Mucosa of stomach (tissue), 1 donor: Measurements from ENCODE around the gene MAGEA9.
"Not testable (repeated sequence)": the region's sequence is repeated elsewhere in the genome, so short reads cannot be mapped to it uniquely, and the experiment has no call there.

Source experiments
- H3K27me3 ChIP-seq: one replicate; pipeline ENCODE4 v1.7.0; 2013; ENCODE audit warnings: mild to moderate bottlenecking, low read length; ENCODE audit not compliant: control insufficient read depth, insufficient read depth
- H3K36me3 ChIP-seq: one replicate; pipeline ENCODE4 v1.7.0; 2013; ENCODE audit warnings: low read length; ENCODE audit not compliant: control insufficient read depth, insufficient read depth
- H3K4me1 ChIP-seq: one replicate; pipeline ENCODE4 v1.7.0; 2013; ENCODE audit warnings: mild to moderate bottlenecking, low read length; ENCODE audit not compliant: control insufficient read depth, insufficient read depth
- H3K4me3 ChIP-seq: one replicate; pipeline ENCODE4 v1.7.0; 2013; ENCODE audit warnings: low read length
- H3K9ac ChIP-seq: one replicate; pipeline ENCODE4 v1.7.0; 2013; ENCODE audit warnings: mild to moderate bottlenecking, low read length, moderate library complexity
- H3K9me3 ChIP-seq: one replicate; pipeline ENCODE4 v1.7.0; 2013; ENCODE audit warnings: mild to moderate bottlenecking, low read length, moderate library complexity; ENCODE audit not compliant: control insufficient read depth
- donor health status: Pancreatic carcinoma.

MAGEA9 gene

DNA sequence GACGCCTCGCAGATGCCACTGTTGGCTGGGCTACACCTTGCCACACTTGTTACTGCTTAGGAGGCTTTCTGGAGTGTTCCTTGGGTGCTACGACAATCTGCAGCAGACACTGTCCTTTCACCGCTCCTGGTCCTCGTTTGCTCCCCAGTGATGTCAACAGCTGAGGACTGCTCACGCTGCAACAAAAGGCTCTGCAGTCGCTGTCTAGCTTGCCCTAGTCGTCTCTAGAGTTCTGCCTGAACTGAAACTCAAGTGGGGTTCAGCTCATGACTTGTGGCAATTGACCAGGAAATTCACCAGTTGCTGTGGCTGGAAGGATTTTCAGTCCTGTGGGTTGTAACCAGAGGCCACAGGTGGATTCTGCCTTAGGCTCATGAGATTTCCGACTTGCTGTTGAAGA, 8.7 kb upstream of the MAGEA9 start:
- H3K4me3 ChIP-seq, H3K36me3 ChIP-seq, H3K27me3 ChIP-seq, H3K4me1 ChIP-seq, H3K9ac ChIP-seq, H3K9me3 ChIP-seq: not testable (repeated sequence)

DNA sequence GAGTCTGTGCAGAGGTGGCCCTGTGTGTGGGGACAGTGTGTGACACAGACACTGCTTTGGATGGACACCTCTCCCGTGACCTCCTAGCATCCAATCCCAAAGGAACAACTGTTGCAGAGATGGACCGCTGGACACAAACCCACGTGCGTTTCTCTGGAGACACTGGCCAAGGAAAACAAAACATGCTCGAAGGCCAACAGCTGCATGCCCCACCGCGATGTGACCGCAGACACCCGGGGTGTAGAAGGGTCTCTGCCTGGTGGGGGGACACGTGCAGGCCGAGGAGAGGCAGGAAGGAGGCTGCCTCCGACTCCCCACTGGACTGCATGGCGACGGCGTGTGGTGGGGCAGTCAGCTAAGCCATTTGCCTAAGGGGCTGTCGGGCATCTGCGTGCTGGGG, 8.0 kb upstream of the MAGEA9 start, which contains the start of gene HSFX1:
Gene HSFX1 (plus strand): TSS at position 301 of the 400 bp plus-strand sequence. CDS start 614 bp downstream, outside the sequence.
- not testable (repeated sequence) for H3K27me3 ChIP-seq, H3K9ac ChIP-seq, H3K4me3 ChIP-seq, H3K36me3 ChIP-seq, H3K4me1 ChIP-seq, H3K9me3 ChIP-seq

DNA sequence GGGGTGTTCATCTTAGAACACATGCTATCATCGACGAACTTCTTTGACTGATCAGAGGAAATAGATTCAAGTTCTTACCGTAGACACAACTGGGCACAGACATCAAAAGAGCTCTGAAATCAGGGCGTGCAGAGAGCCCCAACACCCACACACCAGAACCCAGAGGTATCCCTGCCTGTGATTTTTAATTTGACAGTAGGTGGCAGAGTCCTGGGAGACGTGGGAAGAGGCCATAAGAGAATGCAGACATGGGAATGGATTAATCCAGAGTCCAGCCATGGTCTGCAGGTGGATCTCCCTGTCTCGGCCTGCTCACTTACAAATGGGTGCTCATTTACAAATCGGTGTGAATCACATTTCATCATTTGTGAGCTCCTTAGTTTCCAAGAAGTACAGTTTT, 3.7 kb upstream of the MAGEA9 start:
- not testable (repeated sequence) for H3K9ac ChIP-seq, H3K27me3 ChIP-seq, H3K4me3 ChIP-seq, H3K4me1 ChIP-seq, H3K9me3 ChIP-seq, H3K36me3 ChIP-seq

DNA sequence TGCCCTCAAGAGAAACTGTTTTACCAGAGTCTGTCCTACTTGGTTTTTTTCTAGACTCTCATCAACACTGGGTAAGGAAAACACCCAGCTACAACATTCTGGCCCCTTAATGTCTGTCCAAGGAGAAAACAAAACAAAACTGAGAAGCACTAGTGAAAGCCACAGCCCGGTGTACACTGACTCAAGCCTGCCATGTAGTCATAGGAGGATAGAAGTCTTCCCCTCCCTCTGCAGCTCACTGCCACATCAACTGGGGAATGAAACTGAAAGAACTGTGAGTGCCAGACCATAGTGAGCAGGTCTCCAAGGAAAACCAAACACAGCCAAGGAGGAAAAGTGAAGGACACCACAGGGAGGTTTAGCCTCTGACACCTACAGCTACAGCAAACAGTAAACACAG, 13.8 kb downstream of the MAGEA9 start:
- not testable (repeated sequence) for H3K4me3 ChIP-seq, H3K4me1 ChIP-seq, H3K9ac ChIP-seq, H3K27me3 ChIP-seq, H3K36me3 ChIP-seq, H3K9me3 ChIP-seq

DNA sequence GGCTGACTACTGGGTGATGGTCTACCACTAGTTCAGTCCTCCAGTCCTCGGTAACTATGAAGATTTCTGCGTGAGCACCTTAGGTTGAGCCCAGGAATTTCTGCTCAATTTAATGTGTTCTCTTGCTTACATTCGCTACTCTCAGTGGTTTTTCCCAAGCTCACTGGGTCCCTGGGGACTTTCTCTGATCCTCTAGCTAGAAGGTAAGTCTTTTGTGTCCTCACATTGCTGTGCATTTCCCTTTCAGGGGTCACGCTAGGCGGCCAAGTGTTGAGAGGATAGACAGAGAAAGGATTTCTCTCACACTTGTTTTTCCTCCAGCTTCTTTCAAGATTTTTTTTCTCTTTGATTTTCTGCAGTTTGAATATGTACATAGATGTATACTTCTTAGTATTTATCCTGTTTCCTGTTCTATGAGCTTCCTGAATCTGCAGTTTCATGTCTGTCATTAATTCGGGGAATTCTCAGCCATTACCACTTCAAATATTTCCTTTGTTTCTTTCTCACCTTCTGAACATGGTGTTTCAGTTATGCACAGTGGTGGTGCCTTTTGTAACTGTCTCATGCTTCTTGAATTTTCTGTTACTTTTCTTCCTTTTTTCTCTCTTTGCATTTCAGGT, 17.5 kb downstream of the MAGEA9 start:
- Histone ChIP-seq H3K9me3 (no peaks in the 10 kb centered on the region), H3K36me3 (no peaks in the 10 kb centered on the region), H3K9ac (no peak overlapping the region), H3K4me3 (no peak overlapping the region), H3K4me1 (no peaks in the 10 kb centered on the region), H3K27me3 (no peaks in the 10 kb centered on the region)

DNA sequence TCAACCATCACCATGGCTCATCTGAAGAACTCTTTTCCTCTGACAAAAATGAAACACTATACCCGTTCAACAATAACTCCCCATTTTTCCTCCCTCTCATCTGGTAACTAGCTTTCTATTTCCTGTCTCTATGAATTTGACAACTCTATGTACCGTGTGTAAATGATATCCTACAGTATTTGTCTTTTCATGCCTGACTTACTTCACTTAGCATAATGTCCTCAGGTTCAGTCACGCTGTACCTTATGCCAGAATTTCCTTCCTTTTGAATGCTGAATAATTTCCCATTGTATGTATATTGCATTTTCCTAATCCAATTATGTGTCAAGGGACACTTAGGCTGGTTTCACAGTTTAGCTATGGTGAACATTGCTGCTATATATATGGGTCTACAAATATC, 18.2 kb downstream of the MAGEA9 start:
- no peaks in the 10 kb centered on the region for H3K36me3 ChIP-seq
- no peaks in the 10 kb centered on the region for H3K27me3 ChIP-seq
- no peak overlapping the region for H3K9ac ChIP-seq
- no peak overlapping the region for H3K4me3 ChIP-seq
- no peaks in the 10 kb centered on the region for H3K4me1 ChIP-seq
- no peaks in the 10 kb centered on the region for H3K9me3 ChIP-seq

DNA sequence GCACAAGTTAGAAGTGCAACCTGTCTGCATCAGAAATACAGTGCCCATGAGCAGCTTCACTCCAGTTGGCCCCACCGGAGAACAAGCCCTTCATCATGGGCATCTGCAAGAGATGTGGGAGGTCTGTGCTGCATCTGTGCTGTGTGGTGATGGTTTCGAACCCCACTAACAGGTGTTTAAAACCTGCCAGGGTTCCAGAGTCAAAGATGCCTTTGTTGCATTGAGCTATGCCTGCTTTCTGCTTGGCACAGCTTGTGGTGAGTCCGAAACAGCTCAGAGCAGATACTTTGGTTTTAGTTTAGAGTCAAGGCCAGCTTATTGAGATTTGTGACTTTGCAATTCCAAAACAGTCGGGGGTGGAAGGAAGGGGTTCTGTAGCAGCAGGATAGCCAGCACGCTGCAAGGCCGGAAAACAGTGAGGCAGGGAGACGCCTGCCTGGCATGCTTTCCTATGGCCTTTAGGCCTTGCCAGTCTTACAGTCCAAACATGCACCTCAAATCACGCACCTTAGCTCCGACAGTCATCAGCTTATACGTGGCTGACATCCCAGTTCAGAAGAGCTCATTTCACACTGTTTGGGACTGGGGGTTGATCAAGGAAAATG, 21.8 kb downstream of the MAGEA9 start:
- no peak overlapping the region for H3K4me3 ChIP-seq
- H3K9me3 ChIP-seq, result no peaks in the 10 kb centered on the region
- no peaks in the 10 kb centered on the region for H3K27me3 ChIP-seq
- no peaks in the 10 kb centered on the region for H3K4me1 ChIP-seq
- no peak overlapping the region for H3K9ac ChIP-seq
- no peaks in the 10 kb centered on the region for H3K36me3 ChIP-seq

DNA sequence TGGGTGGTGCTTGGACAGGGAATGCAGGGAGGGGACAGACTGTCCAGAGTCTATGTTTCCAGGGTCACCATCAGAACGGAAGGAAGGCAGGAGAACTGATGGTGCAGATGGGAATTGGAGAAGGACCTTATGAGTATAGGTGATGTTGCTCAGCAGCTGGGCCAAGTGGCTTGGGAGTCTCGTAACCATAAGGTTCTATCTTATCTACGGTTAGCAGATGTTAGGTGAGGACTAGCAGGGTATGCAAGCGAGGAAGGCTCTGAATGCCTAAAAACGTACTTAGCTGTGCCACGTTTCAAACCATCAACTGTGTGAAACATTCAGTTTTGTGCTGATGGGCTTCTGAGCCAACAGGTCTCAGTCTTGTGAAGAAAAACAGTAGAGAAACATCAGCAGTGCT, 22.4 kb downstream of the MAGEA9 start:
- no peak overlapping the region for H3K9ac ChIP-seq
- no peaks in the 10 kb centered on the region for H3K9me3 ChIP-seq
- no peak overlapping the region for H3K4me3 ChIP-seq
- H3K36me3 ChIP-seq, result no peaks in the 10 kb centered on the region
- H3K27me3 ChIP-seq, result no peaks in the 10 kb centered on the region
- H3K4me1 ChIP-seq, result no peaks in the 10 kb centered on the region

DNA sequence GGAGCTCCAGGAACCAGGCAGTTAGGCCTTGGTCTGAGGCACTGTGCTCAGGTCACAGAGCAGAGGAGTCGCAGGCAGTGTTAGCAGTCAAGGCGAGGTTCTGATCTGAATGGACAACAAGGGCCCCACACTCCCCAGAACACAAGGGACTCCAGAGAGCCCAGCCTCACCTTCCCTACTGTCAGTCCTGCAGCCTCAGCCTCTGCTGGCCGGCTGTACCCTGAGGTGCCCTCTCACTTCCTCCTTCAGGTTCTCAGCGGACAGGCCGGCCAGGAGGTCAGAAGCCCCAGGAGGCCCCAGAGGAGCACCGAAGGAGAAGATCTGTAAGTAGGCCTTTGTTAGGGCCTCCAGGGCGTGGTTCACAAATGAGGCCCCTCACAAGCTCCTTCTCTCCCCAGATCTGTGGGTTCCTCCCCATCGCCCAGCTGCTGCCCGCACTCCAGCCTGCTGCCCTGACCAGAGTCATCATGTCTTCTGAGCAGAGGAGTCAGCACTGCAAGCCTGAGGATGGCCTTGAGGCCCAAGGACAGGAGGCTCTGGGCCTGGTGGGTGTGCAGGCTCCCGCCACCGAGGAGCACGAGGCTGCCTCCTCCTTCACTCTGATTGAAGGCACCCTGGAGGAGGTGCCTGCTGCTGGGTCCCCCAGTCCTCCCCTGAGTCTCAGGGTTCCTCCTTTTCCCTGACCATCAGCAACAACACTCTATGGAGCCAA, 26.2 kb downstream of the MAGEA9 start:
- no peaks in the 10 kb centered on the region for H3K27me3 ChIP-seq
- no peaks in the 10 kb centered on the region for H3K4me1 ChIP-seq
- no peak overlapping the region for H3K9ac ChIP-seq
- no peak overlapping the region for H3K4me3 ChIP-seq
- no peaks in the 10 kb centered on the region for H3K9me3 ChIP-seq
- H3K36me3 ChIP-seq, result no peaks in the 10 kb centered on the region

DNA sequence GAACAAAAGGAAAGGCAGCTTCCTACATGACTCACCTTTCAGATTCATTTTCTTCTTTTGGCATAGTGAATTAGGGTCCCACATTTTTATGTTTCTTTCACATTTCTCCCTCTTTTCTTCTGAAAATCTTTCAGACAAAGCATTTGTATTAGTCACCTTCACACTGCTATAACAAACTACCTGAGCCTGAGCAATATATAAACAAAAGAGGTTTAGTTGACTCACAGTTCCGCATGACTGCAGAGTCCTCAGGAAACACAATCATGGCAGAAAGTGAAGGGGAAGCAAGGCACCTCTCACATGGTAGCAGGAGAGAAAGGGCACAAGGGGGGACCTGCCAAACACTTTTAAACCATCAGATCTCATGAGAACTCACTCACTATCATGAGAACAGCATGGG, 36.9 kb downstream of the MAGEA9 start:
- no peak overlapping the region for H3K9ac ChIP-seq
- no peaks in the 10 kb centered on the region for H3K4me1 ChIP-seq
- H3K4me3 ChIP-seq, result no peak overlapping the region
- H3K36me3 ChIP-seq, result no peaks in the 10 kb centered on the region
- no peaks in the 10 kb centered on the region for H3K9me3 ChIP-seq
- H3K27me3 ChIP-seq, result no peaks in the 10 kb centered on the region

DNA sequence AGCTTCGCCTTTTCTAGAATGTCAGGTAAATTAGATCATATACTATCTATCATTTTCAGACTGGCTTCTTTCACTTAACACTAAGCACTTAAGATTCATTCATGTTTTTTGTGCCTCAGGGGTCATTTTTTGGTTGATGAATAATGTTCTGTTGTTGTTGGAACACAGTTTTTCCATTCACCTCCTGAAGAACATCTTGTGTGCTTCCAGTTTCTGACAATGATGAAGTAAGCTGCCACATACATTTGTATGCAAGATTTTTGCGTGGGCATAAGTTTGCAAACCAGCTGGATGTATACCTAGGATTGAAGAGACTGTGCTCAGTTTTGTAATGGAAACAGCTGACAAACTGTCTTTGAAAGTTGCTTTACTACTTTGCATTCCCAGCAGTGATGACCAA, 37.6 kb downstream of the MAGEA9 start:
- no peaks in the 10 kb centered on the region for H3K9me3 ChIP-seq
- no peaks in the 10 kb centered on the region for H3K4me1 ChIP-seq
- H3K27me3 ChIP-seq, result no peaks in the 10 kb centered on the region
- H3K4me3 ChIP-seq, result no peak overlapping the region
- H3K36me3 ChIP-seq, result no peaks in the 10 kb centered on the region
- no peak overlapping the region for H3K9ac ChIP-seq

DNA sequence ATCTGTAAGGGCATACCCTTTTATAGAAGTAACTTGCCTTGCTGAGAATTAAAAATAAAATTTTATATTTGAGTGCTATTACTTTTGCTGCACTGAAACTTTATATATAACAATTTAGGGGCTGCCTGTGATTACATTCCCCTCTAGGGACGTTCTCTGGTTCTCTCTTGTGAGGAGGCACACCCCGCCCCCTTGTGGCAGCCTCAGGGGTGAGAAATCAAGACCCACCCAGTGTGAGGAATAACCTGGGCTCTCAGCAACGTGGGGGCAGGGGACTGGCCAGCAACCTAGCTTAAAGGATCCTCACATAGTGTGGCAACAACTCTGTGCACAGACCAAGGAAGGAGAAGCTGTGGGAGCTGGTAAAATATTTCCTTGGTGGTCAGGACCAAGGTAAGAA, 43.7 kb downstream of the MAGEA9 start:
- Histone ChIP-seq H3K36me3 (no peaks in the 10 kb centered on the region), H3K9me3 (no peaks in the 10 kb centered on the region), H3K4me1 (no peaks in the 10 kb centered on the region), H3K27me3 (no peaks in the 10 kb centered on the region), H3K4me3 (no peak overlapping the region), H3K9ac (no peak overlapping the region)
